A673 (cell line): Measurements from ENCODE around the gene SNAPIN. TPM values are rescaled to one million over a fixed set of nuclear protein-coding genes. Genes with fewer than 3 reads are reported as not detected.

Experiments used
- Bru-seq: library from RNA; stranded (reverse); fragments of 400-500 nt; gene quantifications from one replicate; lab custom pipeline; 2021; lab: Mats Ljungman, UMichigan
- BruChase-seq, 2 experiments: library from RNA; stranded (reverse); fragments of 400-500 nt; gene quantifications; one replicate each; lab custom pipeline; 2021; lab: Mats Ljungman, UMichigan
- BruUV-seq: library from RNA; stranded (reverse); fragments of 400-500 nt; replicated peaks from 2 replicates; lab custom pipeline; 2021; lab: Mats Ljungman, UMichigan
- CTCF ChIA-PET: fragments of 300-600 bp; sonication (Branson Sonifier 250); formaldehyde crosslinking; loops from one replicate; lab custom pipeline; 2022; ENCODE audit warnings: antibody characterized with exemption; lab: Charles Lee
- POLR2A ChIA-PET: fragments of 300-600 bp; sonication (Branson Sonifier 250); formaldehyde crosslinking; loops from one replicate; lab custom pipeline; 2022; ENCODE audit warnings: antibody characterized with exemption; ENCODE audit not compliant: low non-redundant PET; lab: Charles Lee
- DNase-seq: peaks from one replicate; pipeline ENCODE4 v3.0.0-alpha.2; 2015; ENCODE audit warnings: low spot score
- H3K27ac ChIP-seq: fragments of 200-600 bp; sonication (generic); 2 replicates; pipeline ENCODE4 v1.5.1; 2016; ENCODE audit warnings: mixed run types, low read depth, mild to moderate bottlenecking, mixed read lengths, antibody characterized with exemption, low read length; ENCODE audit not compliant: poor library complexity, severe bottlenecking
- H3K27me3 ChIP-seq: fragments of 200-600 bp; sonication (generic); replicated peaks from 2 replicates; pipeline ENCODE4 v1.6.1; 2017; ENCODE audit warnings: mixed run types, low read depth, mild to moderate bottlenecking, mixed read lengths, antibody characterized with exemption, low read length; ENCODE audit not compliant: insufficient read depth, poor library complexity
- H3K36me3 ChIP-seq: fragments of 200-600 bp; sonication (generic); 2 replicates; pipeline ENCODE4 v1.6.1; 2016; ENCODE audit warnings: mixed run types, mild to moderate bottlenecking, mixed read lengths, antibody characterized with exemption, low read length; ENCODE audit not compliant: insufficient read depth, poor library complexity, severe bottlenecking
- H3K4me1 ChIP-seq: fragments of 200-600 bp; sonication (generic); 2 replicates; pipeline ENCODE4 v1.6.1; 2017; ENCODE audit warnings: mixed run types, mild to moderate bottlenecking, mixed read lengths, antibody characterized with exemption, low read length; ENCODE audit not compliant: insufficient read depth, poor library complexity, severe bottlenecking
- H3K4me3 ChIP-seq: fragments of 200-600 bp; sonication (generic); 2 replicates; pipeline ENCODE4 v1.5.1; 2016; ENCODE audit warnings: low read depth, mixed run types, mild to moderate bottlenecking, mixed read lengths, low read length; ENCODE audit not compliant: poor library complexity, severe bottlenecking
- H3K9me3 ChIP-seq: fragments of 200-600 bp; sonication (generic); 2 replicates; pipeline ENCODE4 v1.6.1; 2016; ENCODE audit warnings: mixed run types, low read depth, mild to moderate bottlenecking, mixed read lengths, antibody characterized with exemption, low read length; ENCODE audit not compliant: poor library complexity, severe bottlenecking
- CTCF ChIP-seq: fragments of 300-800, 200-600 bp; sonication (generic); conservative IDR thresholded peaks from 2 replicates; pipeline ENCODE4 v1.5.1; 2017; ENCODE audit warnings: low read depth, mild to moderate bottlenecking, antibody characterized with exemption, low read length, moderate library complexity, mixed read lengths
- EZH2 ChIP-seq: fragments of 200-600 bp; sonication (generic); IDR thresholded peaks from 2 replicates; pipeline ENCODE4 v1.6.1; 2017; ENCODE audit warnings: borderline replicate concordance, low read depth, mild to moderate bottlenecking, mixed read lengths, antibody characterized with exemption, low read length; ENCODE audit not compliant: poor library complexity, severe bottlenecking
- intact Hi-C: fragments of 100-400 bp; cut with micrococcal nuclease; formaldehyde crosslinking; loops from one replicate; pipeline ENCODE4 v1.10.0; 2022; ENCODE audit not compliant: unreplicated experiment
- long read RNA-seq: library from polyadenylated mRNA; stranded (forward); transcript quantifications from one replicate; pipeline ENCODE4 v2.0.0, GENCODE V29; 2022
- total RNA-seq: library from RNA; stranded (reverse); gene quantifications from 2 replicates; pipeline ENCODE4 v1.2.3, GENCODE V29; 2021

The SNAPIN gene
- total RNA-seq (47.4 and 55.9 TPM in 2 replicates), Bru-seq, nascent RNA (percentile 73 among the genes with signal in this experiment), BruChase-seq, experiment 1, labeled RNA remaining after a 2-hour chase (percentile 69 among the genes with signal in this experiment), BruChase-seq, experiment 2, labeled RNA remaining after a 6-hour chase (percentile 81 among the genes with signal in this experiment)
- long read RNA-seq, transcript SNAPIN-202 (3 exons, 922 nt) = minor isoform, 5 of 125 reads
- long read RNA-seq, transcript SNAPIN-201 (4 exons, 1,030 nt) = major isoform, 104 of 125 reads
- long read RNA-seq, partial matches to known transcripts = 0 of 125 reads
- long read RNA-seq, other reads (novel, unspliced or antisense) = 12 of 125 reads

GRCh38 chr1:153658400-153659174, at the start of gene SNAPIN:
Gene SNAPIN (plus strand): TSS chr1:153658703. CDS start chr1:153658744, 41 bp downstream.
- H3K27ac ChIP-seq = peak within 1 kb of the TSS; percentile 79
- H3K27me3 ChIP-seq = no peaks in the 10 kb centered on the region
- intact Hi-C loops = no loop called here
- no peaks in the 10 kb centered on the region for H3K9me3 ChIP-seq
- POLR2A ChIA-PET = no interaction called here
- TF ChIP-seq CTCF = no peak; the same call in 1 of the 2 replicates
- TF ChIP-seq EZH2 = no peak
- DNase-seq = peak; percentile 97
- peaks cover 29% of the 10 kb centered on the region for H3K36me3 ChIP-seq
- peak within 1 kb of the TSS; percentile 67 for H3K4me3 ChIP-seq
- CTCF ChIA-PET = no interaction called here
- BruUV-seq = no TSS peak
- peaks cover 13% of the 10 kb centered on the region for H3K4me1 ChIP-seq

GRCh38 chr1:153608742-153609584, 49.5 kb upstream of the SNAPIN start:
- TF ChIP-seq EZH2 (no peak), CTCF (no peak)
- no TSS peak for BruUV-seq
- no peaks in the 10 kb centered on the region for H3K27me3 ChIP-seq
- CTCF ChIA-PET = no interaction called here
- H3K9me3 ChIP-seq = no peaks in the 10 kb centered on the region
- intact Hi-C loops = no loop called here
- H3K4me1 ChIP-seq = no peaks in the 10 kb centered on the region
- POLR2A ChIA-PET = no interaction called here
- no peak overlapping the region for H3K4me3 ChIP-seq
- DNase-seq = no peak
- H3K36me3 ChIP-seq = no peaks in the 10 kb centered on the region
- no peak overlapping the region for H3K27ac ChIP-seq

- H3K27ac ChIP-seq = no peak overlapping the region
- TF ChIP-seq CTCF = no peak
- no peak for TF ChIP-seq EZH2
- no peaks in the 10 kb centered on the region for H3K9me3 ChIP-seq
- H3K36me3 ChIP-seq = no peaks in the 10 kb centered on the region
- ChIA-PET CTCF (no interaction called here), POLR2A (no interaction called here)
- no peaks in the 10 kb centered on the region for H3K4me1 ChIP-seq
- H3K4me3 ChIP-seq = no peak overlapping the region
- intact Hi-C loops = no loop called here
- no peak for DNase-seq
- no TSS peak for BruUV-seq
- no peaks in the 10 kb centered on the region for H3K27me3 ChIP-seq
Observed at GRCh38 chr1:153609585-153609907, 49.0 kb upstream of the SNAPIN start.
